HEK293 (cell line): ENCODE data around the gene CTXN3.

Experiments
- CTCF ChIP-seq: fragments of 450-650 bp; formaldehyde crosslinking; IDR thresholded peaks from 2 replicates; pipeline ENCODE4 v1.5.1; 2016; ENCODE audit warnings: missing biosample characterization, missing genetic modification characterization
- ZNF24 ChIP-seq: fragments of 450-650 bp; formaldehyde crosslinking; IDR thresholded peaks from 2 replicates; pipeline ENCODE4 v1.5.1; 2016; ENCODE audit warnings: missing biosample characterization, missing genetic modification characterization
- ZNF292 ChIP-seq: fragments of 450-650 bp; formaldehyde crosslinking; IDR thresholded peaks from 2 replicates; pipeline ENCODE4 v1.5.1; 2016; ENCODE audit warnings: low read depth, missing biosample characterization, missing genetic modification characterization, borderline replicate concordance
- TF ChIP-seq, protein P1 (sequence below): fragments of 450-650 bp; formaldehyde crosslinking; IDR thresholded peaks from 2 replicates; pipeline ENCODE4 v1.5.1; 2016; ENCODE audit warnings: missing biosample characterization, missing genetic modification characterization

GRCh38 chr5:127700237-127700766 lies 51.4 kb downstream of the CTXN3 start:
- TF ChIP-seq CTCF (tag by site-specific recombination) (no peak), ZNF292 (tag by site-specific recombination) (no peak), ZNF24 (tag by site-specific recombination) (no peak)
- TF ChIP-seq, protein P1, sequence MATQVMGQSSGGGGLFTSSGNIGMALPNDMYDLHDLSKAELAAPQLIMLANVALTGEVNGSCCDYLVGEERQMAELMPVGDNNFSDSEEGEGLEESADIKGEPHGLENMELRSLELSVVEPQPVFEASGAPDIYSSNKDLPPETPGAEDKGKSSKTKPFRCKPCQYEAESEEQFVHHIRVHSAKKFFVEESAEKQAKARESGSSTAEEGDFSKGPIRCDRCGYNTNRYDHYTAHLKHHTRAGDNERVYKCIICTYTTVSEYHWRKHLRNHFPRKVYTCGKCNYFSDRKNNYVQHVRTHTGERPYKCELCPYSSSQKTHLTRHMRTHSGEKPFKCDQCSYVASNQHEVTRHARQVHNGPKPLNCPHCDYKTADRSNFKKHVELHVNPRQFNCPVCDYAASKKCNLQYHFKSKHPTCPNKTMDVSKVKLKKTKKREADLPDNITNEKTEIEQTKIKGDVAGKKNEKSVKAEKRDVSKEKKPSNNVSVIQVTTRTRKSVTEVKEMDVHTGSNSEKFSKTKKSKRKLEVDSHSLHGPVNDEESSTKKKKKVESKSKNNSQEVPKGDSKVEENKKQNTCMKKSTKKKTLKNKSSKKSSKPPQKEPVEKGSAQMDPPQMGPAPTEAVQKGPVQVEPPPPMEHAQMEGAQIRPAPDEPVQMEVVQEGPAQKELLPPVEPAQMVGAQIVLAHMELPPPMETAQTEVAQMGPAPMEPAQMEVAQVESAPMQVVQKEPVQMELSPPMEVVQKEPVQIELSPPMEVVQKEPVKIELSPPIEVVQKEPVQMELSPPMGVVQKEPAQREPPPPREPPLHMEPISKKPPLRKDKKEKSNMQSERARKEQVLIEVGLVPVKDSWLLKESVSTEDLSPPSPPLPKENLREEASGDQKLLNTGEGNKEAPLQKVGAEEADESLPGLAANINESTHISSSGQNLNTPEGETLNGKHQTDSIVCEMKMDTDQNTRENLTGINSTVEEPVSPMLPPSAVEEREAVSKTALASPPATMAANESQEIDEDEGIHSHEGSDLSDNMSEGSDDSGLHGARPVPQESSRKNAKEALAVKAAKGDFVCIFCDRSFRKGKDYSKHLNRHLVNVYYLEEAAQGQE (tag by site-specific recombination) = no peak
